Liver (tissue), 9 donors: Measurements from ENCODE around the gene VPS52. TPM values are rescaled to one million over a fixed set of nuclear protein-coding genes. Genes with fewer than 3 reads are reported as not detected.

ENCODE experiments used
- DNase-seq: peaks from one replicate; pipeline ENCODE4 v3.0.0-alpha.2; 2017; ENCODE audit warnings: low spot score
- H3K27ac ChIP-seq, 2 donors: one replicate each; pipeline ENCODE4 v1.7.0; 2013; ENCODE audit warnings: inconsistent platforms in 2 of 2, low read length in 2 of 2, control low read depth in 1 of 2, low read depth in 1 of 2, mild to moderate bottlenecking in 1 of 2
- H3K27me3 ChIP-seq, 4 donors: one replicate each; pipeline versions ENCODE4 v1.6.1 to v1.7.0; 2013; ENCODE audit warnings: low read length in 3 of 4, inconsistent platforms in 1 of 4, mild to moderate bottlenecking in 1 of 4, moderate library complexity in 1 of 4; ENCODE audit not compliant: control insufficient read depth in 4 of 4, insufficient read depth in 4 of 4
- H3K36me3 ChIP-seq, 4 donors: one replicate each; pipeline versions ENCODE4 v1.6.1 to v1.7.0; 2013; ENCODE audit warnings: low read length in 3 of 4, mild to moderate bottlenecking in 3 of 4, low read depth in 1 of 4, moderate library complexity in 1 of 4; ENCODE audit not compliant: control insufficient read depth in 4 of 4, insufficient read depth in 3 of 4
- H3K4me1 ChIP-seq, 4 donors: one replicate each; pipeline versions ENCODE4 v1.6.1 to v1.7.0; 2013; ENCODE audit warnings: low read length in 3 of 4, mild to moderate bottlenecking in 3 of 4, moderate library complexity in 1 of 4; ENCODE audit not compliant: control insufficient read depth in 4 of 4, insufficient read depth in 4 of 4
- H3K4me3 ChIP-seq, 3 donors: one replicate each; pipeline versions ENCODE4 v1.6.1 to v1.7.0; 2013; ENCODE audit warnings: low read length in 3 of 3, control low read depth in 1 of 3, low read depth in 1 of 3, mild to moderate bottlenecking in 1 of 3
- H3K9ac ChIP-seq, 2 donors: one replicate each; pipeline ENCODE4 v1.7.0; 2013; ENCODE audit warnings: low read length in 2 of 2, mild to moderate bottlenecking in 2 of 2, moderate library complexity in 2 of 2, control low read depth in 1 of 2, low read depth in 1 of 2
- H3K9me3 ChIP-seq, 4 donors: one replicate each; pipeline versions ENCODE4 v1.6.1 to v1.7.0; 2013; ENCODE audit warnings: low read length in 3 of 4; ENCODE audit not compliant: control insufficient read depth in 4 of 4
- EGR1 ChIP-seq, 2 donors: IDR thresholded peaks; 2 replicates each; pipeline ENCODE4 v1.6.1; 2016 to 2018; ENCODE audit warnings: antibody characterized with exemption in 2 of 2, low read depth in 2 of 2
- FOXA1 ChIP-seq: IDR thresholded peaks from 2 replicates; pipeline ENCODE4 v1.6.1; 2016; ENCODE audit warnings: antibody characterized with exemption
- FOXA2 ChIP-seq: IDR thresholded peaks from 2 replicates; pipeline ENCODE4 v1.6.1; 2016; ENCODE audit warnings: antibody characterized with exemption
- GABPA ChIP-seq, 2 donors: IDR thresholded peaks in 1 of 2; conservative IDR thresholded peaks in 1 of 2; 2 replicates each; pipeline ENCODE4 v1.6.1; 2016; ENCODE audit warnings: antibody characterized with exemption in 2 of 2, mild to moderate bottlenecking in 1 of 2, moderate library complexity in 1 of 2
- HNF4A ChIP-seq, 2 donors: conservative IDR thresholded peaks; 2 replicates each; pipeline ENCODE4 v1.6.1; 2016; ENCODE audit warnings: antibody characterized with exemption in 2 of 2, mild to moderate bottlenecking in 2 of 2
- HNF4G ChIP-seq: IDR thresholded peaks from 2 replicates; pipeline ENCODE4 v1.6.1; 2016; ENCODE audit warnings: antibody characterized with exemption
- JUND ChIP-seq, 2 donors: IDR thresholded peaks; 2 replicates each; pipeline ENCODE4 v1.6.1; 2016; ENCODE audit warnings: antibody characterized with exemption in 2 of 2
- NR2F2 ChIP-seq: IDR thresholded peaks from 2 replicates; pipeline ENCODE4 v1.6.1; 2016; ENCODE audit warnings: antibody characterized with exemption
- RAD21 ChIP-seq, 2 donors: IDR thresholded peaks; 2 replicates each; pipeline ENCODE4 v1.6.1; 2016; ENCODE audit warnings: antibody characterized with exemption in 2 of 2, mild to moderate bottlenecking in 2 of 2
- RXRA ChIP-seq, 2 donors: IDR thresholded peaks; 2 replicates each; pipeline ENCODE4 v1.6.1; 2017 to 2018; ENCODE audit warnings: antibody characterized with exemption in 2 of 2, mild to moderate bottlenecking in 1 of 2
- SP1 ChIP-seq: IDR thresholded peaks from 2 replicates; pipeline ENCODE4 v1.6.1; 2018; ENCODE audit warnings: antibody characterized with exemption, mild to moderate bottlenecking
- TAF1 ChIP-seq: conservative IDR thresholded peaks from 2 replicates; pipeline ENCODE4 v1.6.1; 2016; ENCODE audit warnings: antibody characterized with exemption, mild to moderate bottlenecking
- YY1 ChIP-seq: IDR thresholded peaks from 2 replicates; pipeline ENCODE4 v1.6.1; 2016; ENCODE audit warnings: antibody characterized with exemption, mild to moderate bottlenecking
- WGBS: extraction: QIAGEN DNeasy Blood & Tissue Kit; methylation state at CpG from one replicate; pipeline ENCODE4 v1.1.7; 2013; 5-methylcytosine and 5-hydroxymethylcytosine counted together
- polyA plus RNA-seq, 2 donors: library from polyadenylated mRNA; stranded (reverse) in 1 of 2; unstranded in 1 of 2; fragments of 200-250 nt in 1 of 2; fragments of >200 nt in 1 of 2; fragmentation: Nextera tagmentation in 1 of 2; extraction: Ambion mirVana in 1 of 2; gene quantifications; one replicate each; pipeline versions ENCODE4 v1.2.1 to v1.2.3, GENCODE V29; 2013 to 2015
- total RNA-seq, 2 donors: library from RNA; depleted of rRNA; stranded (reverse); fragments of >200 nt; gene quantifications; one replicate each; pipeline ENCODE4 v1.2.3, GENCODE V29; 2014
- TF ChIP-seq, protein P1 (sequence below): IDR thresholded peaks from 2 replicates; pipeline ENCODE4 v1.6.1; 2016; ENCODE audit warnings: antibody characterized with exemption, mild to moderate bottlenecking
- TF ChIP-seq, protein P2 (sequence below): fragments of 150-350 bp; IDR thresholded peaks from 2 replicates; pipeline ENCODE4 v1.5.1; 2017; ENCODE audit warnings: improper control_type of control experiment, low read depth, low read length; ENCODE audit not compliant: missing input control
- TF ChIP-seq, protein P3 (sequence below): IDR thresholded peaks from 2 replicates; pipeline ENCODE4 v1.6.1; 2016; ENCODE audit warnings: antibody characterized with exemption
- TF ChIP-seq, protein P4 (sequence below): IDR thresholded peaks from 2 replicates; pipeline ENCODE4 v1.6.1; 2016; ENCODE audit warnings: antibody characterized with exemption
- TF ChIP-seq, protein P5 (sequence below): IDR thresholded peaks from 2 replicates; pipeline ENCODE4 v1.6.1; 2016; ENCODE audit warnings: antibody characterized with exemption
- donor health status: healthy.
- donor health status: healthy.
- donor health status: healthy.
- donor health status: healthy.
- donor health status: healthy.

The VPS52 gene
- total and polyA plus RNA-seq, 4 donors: 21.3 to 33.4 (median 25.3) TPM

DNA sequence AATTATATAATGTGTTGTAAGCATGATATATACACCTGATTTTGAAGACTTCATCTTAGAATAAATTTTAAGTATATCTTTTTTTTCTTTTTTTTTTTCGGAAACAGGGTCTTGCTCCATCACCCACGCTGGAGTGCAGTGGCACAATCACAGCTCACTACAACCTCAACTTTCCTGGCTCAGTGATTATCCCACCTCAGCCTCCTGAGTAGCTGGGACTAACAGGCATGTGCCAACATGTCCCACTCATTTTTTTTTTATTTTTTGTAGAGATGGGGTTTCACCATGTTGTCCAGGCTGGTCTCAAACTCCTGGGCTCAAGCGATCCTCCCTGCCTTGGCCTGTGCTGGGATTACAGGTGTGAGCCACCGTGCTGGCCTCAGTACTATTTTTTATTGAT, 17.1 kb downstream of the VPS52 start:
- Histone ChIP-seq H3K4me3 (no peak overlapping the region), H3K36me3 (peaks cover 2 to 21% (median 8%) of the 10 kb centered on the region in 4 donors), H3K4me1 (peaks cover 2 to 17% (median 13%) of the 10 kb centered on the region in 4 donors), H3K9me3 (no peaks in the 10 kb centered on the region), H3K27me3 (no peaks in the 10 kb centered on the region), H3K9ac (no peak overlapping the region), H3K27ac (no peak overlapping the region)
- no peak for DNase-seq
- WGBS: 95% methylated on average over 4 of the region's 4 CpGs
- TF ChIP-seq RAD21 (IDR thresholded peaks at IDR 0.05) (no peak), SP1 (no peak), YY1 (no peak), HNF4G (no peak), HNF4A (conservative IDR thresholded peaks at IDR 0.05) (no peak), FOXA2 (no peak), JUND (IDR thresholded peaks at IDR 0.05) (no peak), RXRA (IDR thresholded peaks at IDR 0.05) (no peak), TAF1 (no peak), NR2F2 (no peak), FOXA1 (no peak), EGR1 (IDR thresholded peaks at IDR 0.05; ENCODE audit: low read depth in 2 of 2) (no peak), GABPA (IDR thresholded peaks at IDR 0.05 in 1 of 2, conservative IDR thresholded peaks at IDR 0.05 in 1 of 2) (no peak)
- TF ChIP-seq, protein P1, sequence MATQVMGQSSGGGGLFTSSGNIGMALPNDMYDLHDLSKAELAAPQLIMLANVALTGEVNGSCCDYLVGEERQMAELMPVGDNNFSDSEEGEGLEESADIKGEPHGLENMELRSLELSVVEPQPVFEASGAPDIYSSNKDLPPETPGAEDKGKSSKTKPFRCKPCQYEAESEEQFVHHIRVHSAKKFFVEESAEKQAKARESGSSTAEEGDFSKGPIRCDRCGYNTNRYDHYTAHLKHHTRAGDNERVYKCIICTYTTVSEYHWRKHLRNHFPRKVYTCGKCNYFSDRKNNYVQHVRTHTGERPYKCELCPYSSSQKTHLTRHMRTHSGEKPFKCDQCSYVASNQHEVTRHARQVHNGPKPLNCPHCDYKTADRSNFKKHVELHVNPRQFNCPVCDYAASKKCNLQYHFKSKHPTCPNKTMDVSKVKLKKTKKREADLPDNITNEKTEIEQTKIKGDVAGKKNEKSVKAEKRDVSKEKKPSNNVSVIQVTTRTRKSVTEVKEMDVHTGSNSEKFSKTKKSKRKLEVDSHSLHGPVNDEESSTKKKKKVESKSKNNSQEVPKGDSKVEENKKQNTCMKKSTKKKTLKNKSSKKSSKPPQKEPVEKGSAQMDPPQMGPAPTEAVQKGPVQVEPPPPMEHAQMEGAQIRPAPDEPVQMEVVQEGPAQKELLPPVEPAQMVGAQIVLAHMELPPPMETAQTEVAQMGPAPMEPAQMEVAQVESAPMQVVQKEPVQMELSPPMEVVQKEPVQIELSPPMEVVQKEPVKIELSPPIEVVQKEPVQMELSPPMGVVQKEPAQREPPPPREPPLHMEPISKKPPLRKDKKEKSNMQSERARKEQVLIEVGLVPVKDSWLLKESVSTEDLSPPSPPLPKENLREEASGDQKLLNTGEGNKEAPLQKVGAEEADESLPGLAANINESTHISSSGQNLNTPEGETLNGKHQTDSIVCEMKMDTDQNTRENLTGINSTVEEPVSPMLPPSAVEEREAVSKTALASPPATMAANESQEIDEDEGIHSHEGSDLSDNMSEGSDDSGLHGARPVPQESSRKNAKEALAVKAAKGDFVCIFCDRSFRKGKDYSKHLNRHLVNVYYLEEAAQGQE: no peak
- TF ChIP-seq, protein P2, sequence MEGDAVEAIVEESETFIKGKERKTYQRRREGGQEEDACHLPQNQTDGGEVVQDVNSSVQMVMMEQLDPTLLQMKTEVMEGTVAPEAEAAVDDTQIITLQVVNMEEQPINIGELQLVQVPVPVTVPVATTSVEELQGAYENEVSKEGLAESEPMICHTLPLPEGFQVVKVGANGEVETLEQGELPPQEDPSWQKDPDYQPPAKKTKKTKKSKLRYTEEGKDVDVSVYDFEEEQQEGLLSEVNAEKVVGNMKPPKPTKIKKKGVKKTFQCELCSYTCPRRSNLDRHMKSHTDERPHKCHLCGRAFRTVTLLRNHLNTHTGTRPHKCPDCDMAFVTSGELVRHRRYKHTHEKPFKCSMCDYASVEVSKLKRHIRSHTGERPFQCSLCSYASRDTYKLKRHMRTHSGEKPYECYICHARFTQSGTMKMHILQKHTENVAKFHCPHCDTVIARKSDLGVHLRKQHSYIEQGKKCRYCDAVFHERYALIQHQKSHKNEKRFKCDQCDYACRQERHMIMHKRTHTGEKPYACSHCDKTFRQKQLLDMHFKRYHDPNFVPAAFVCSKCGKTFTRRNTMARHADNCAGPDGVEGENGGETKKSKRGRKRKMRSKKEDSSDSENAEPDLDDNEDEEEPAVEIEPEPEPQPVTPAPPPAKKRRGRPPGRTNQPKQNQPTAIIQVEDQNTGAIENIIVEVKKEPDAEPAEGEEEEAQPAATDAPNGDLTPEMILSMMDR: no peak
- TF ChIP-seq, protein P3, sequence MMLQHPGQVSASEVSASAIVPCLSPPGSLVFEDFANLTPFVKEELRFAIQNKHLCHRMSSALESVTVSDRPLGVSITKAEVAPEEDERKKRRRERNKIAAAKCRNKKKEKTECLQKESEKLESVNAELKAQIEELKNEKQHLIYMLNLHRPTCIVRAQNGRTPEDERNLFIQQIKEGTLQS: no peak
- TF ChIP-seq, protein P4, sequence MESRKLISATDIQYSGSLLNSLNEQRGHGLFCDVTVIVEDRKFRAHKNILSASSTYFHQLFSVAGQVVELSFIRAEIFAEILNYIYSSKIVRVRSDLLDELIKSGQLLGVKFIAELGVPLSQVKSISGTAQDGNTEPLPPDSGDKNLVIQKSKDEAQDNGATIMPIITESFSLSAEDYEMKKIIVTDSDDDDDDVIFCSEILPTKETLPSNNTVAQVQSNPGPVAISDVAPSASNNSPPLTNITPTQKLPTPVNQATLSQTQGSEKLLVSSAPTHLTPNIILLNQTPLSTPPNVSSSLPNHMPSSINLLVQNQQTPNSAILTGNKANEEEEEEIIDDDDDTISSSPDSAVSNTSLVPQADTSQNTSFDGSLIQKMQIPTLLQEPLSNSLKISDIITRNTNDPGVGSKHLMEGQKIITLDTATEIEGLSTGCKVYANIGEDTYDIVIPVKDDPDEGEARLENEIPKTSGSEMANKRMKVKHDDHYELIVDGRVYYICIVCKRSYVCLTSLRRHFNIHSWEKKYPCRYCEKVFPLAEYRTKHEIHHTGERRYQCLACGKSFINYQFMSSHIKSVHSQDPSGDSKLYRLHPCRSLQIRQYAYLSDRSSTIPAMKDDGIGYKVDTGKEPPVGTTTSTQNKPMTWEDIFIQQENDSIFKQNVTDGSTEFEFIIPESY: no peak
- TF ChIP-seq, protein P5, sequence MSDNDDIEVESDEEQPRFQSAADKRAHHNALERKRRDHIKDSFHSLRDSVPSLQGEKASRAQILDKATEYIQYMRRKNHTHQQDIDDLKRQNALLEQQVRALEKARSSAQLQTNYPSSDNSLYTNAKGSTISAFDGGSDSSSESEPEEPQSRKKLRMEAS: no peak

DNA sequence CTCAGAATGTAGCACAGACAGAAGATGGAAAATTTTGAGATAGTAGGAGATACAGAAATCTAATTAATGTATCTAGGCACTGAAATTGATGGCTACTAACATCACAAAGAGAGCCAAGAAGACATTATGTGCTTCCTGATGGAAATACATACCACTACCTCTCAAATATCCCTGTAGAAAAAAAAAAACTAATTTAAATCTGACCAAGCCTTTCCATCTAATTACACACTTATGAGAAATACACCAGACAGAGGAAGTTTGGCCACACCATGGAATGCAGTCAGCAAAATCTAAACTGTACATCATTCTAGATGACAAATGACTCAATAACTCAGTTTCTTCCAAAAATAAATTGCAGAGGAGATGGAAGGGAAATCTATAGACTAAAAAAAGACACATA, 18.9 kb downstream of the VPS52 start:
- H3K4me3 ChIP-seq: no peak overlapping the region
- no peaks in the 10 kb centered on the region for H3K27me3 ChIP-seq
- H3K9me3 ChIP-seq: no peaks in the 10 kb centered on the region
- H3K9ac ChIP-seq: no peak overlapping the region
- H3K27ac ChIP-seq: no peak overlapping the region
- no peak for DNase-seq
- H3K4me1 ChIP-seq: peaks cover 2 to 29% (median 23%) of the 10 kb centered on the region in 4 donors
- H3K36me3 ChIP-seq: peaks cover 2 to 11% (median 4%) of the 10 kb centered on the region in 4 donors
- TF ChIP-seq HNF4A (conservative IDR thresholded peaks at IDR 0.05): no peak
- TF ChIP-seq FOXA2: no peak
- TF ChIP-seq, protein P1: no peak
- no peak for TF ChIP-seq FOXA1
- no peak for TF ChIP-seq EGR1 (IDR thresholded peaks at IDR 0.05; ENCODE audit: low read depth in 2 of 2)
- TF ChIP-seq YY1: no peak
- TF ChIP-seq SP1: no peak
- no peak for TF ChIP-seq RXRA (IDR thresholded peaks at IDR 0.05)
- no peak for TF ChIP-seq TAF1
- no peak for TF ChIP-seq JUND (IDR thresholded peaks at IDR 0.05)
- TF ChIP-seq, protein P5: no peak
- TF ChIP-seq HNF4G: no peak
- TF ChIP-seq, protein P3: no peak
